Measurements from ENCODE around the gene PITX3.
"Not testable (repeated sequence)": the region's sequence is repeated elsewhere in the genome, so short reads cannot be mapped to it uniquely, and the experiment has no call there.

Gene PITX3

DNA sequence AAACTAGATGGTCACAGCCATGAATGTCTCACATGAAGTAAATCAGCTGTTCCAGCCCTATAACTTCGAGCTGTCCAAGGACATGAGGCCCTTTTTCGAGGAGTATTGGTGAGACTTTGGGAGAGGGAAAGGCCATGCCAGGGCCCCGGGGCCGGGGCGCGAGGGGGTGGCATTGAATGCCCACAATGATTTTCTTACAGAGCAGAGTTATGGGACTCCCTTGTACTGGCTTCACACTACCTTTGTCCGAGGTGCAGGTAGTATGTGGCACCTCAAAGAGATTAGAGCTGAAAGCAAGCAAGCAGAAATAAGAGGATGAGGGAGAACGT lies 14.8 kb downstream of the PITX3 start:
- no peak for DNase-seq (ENCODE audit: low read depth in 2 of 2)

DNA sequence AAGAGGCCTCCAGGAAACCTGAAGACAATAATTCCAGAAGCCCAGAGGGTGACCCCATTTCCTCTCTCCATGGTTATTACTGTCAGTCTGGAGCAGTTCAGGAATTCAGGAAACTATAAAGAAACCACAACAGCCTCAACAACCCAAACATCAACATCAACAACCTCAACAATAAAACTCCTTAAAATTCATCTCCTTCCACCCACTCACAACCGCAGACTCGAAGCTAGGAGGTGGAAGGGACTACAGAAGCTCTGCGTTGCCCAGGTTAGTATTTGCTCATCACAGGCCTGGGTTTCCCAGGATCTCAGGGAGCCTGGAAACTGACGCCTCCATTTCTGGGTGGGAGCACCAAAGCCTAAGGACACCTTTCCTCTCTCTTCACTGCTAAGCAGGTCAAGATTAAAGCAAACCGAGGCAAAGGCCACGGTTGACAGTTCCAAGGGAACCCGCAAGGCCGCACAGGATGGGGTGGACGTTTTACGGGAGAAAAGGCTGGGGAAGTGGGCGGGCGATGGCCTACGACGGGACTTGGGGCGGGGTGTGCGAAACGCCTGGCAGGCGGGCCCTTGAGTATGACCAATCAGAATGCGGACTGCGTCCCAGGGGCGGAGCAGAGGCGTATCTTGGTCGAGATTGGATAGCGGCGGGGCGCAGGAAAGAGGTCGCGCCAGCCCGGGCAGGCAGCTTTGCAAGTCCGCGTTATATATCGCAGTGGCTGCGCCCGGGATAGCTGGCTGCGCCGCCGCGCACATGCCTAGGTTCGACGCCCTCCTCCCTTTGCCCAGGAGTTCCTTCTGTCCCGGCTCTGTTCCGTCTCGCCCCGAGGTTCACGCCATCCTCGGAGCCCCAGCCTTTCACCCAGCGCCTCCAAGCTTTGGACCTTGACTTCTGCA lies 15.4 kb downstream of the PITX3 start, which contains the start of gene ELOVL3:
Gene ELOVL3, plus strand, starts transcription at position 654 of the 896 bp plus-strand sequence. CDS start 250 bp downstream, outside the sequence.
- DNase-seq (ENCODE audit: low read depth in 2 of 2), result peak; percentile 59 to 69

DNA sequence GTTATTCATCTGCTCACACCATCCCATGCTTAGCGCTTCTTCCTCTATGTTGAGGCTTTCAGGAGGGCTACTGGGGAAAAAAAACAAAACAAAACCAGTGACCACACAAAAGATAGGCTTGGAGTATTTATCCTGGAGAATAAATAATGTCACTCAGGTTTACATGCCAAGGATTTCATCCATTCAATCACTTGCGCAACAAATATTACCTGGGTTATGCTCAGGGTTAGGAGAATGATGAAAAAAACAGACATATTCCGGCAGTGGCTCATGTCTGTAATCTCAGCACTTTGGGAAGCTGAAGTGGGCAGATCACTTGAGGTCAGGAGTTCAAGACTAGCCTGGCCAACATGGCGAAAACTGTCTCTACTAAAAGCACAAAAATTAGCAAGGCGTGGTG lies 18.5 kb downstream of the PITX3 start:
- DNase-seq (ENCODE audit: low read depth in 2 of 2), result no peak

DNA sequence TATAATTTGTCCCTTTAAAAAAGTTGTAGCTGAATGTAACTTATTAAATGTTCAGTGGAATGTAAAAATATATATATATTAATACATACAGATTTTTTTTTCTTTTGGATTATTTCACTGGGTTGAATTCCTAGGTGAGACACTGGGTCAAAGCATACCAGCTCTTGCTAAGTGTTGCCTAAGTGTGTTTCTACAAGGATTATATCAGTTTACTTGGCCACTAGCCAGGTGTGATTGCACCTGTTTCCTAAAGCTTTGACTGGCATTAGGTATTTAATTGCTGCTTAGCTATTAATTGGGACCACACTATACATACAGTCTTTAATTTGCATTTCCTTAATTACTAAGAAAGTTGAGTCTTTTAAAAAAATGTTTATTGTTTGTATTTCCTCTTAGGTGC lies 20.7 kb downstream of the PITX3 start:
- no peak for DNase-seq (ENCODE audit: low read depth in 2 of 2)

DNA sequence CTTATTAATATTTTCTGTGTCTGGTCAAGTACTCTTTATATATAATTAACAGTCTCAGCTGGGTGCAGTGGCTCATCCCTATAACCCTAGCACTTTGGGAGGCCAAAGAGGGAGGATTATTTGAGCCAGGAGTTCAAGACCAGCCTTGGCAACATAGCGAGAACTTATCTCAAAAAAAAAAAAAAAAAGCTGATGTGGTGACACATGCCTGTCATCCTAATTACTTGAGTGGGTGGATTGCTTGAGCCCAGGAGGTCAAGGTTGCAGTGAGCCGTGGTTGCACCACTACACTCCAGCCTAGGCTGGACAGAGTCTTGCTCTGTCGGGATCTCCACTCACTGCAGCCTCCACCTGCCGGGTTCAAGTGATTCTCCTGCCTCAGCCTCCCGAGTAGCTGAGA lies 21.9 kb downstream of the PITX3 start:
- no peak for DNase-seq (ENCODE audit: low read depth in 2 of 2)

DNA sequence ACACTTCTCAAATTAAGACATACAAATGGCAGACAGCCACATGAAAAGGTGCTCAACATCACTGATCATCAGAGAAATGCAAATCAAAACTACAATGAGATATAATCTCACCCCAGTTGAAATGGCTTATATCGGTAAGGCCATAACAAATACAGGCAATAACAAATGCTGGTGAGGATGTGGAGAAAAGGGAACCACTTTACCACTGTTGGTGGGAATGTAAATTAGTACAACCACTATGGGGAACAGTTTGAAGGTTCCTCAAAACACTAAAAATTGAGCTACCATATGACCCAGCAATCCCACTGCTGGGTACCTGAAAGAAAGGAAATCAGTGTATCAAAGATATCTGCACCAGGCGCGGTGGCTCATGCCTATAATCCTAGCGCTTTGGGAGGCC lies 27.7 kb downstream of the PITX3 start:
- DNase-seq (ENCODE audit: low read depth in 2 of 2), result not testable (repeated sequence)

DNA sequence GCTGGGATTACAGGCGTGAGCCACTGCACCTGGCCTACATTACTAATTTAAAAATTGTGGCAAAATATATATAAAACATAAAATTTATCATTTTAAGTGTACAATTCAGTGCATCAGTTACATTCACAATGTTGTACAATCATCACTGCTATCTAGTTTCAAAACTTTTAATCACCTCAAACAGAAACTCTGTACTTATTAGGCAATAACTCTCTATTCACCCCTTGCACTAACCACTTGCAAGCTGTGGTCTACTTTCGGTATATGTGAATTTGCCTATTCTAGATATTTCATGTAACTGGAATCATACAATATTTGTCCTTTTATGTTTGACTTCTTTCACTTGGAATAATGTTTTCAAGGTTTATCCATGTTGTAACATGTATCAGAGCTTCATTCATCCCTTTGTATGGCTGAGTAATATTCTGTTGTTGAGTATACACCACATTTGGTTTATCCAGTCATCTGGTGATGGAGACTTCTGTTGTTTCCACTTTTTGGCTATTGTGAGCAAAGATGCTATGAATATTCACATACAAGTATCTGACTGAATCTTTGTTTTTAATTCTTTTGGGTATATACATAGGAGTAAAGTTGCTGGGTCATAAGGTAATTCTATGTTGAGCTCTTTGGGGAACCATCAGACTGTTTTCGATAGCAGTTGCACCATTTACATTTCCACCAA lies 29.6 kb downstream of the PITX3 start:
- no peak for DNase-seq (ENCODE audit: low read depth in 2 of 2)

DNA sequence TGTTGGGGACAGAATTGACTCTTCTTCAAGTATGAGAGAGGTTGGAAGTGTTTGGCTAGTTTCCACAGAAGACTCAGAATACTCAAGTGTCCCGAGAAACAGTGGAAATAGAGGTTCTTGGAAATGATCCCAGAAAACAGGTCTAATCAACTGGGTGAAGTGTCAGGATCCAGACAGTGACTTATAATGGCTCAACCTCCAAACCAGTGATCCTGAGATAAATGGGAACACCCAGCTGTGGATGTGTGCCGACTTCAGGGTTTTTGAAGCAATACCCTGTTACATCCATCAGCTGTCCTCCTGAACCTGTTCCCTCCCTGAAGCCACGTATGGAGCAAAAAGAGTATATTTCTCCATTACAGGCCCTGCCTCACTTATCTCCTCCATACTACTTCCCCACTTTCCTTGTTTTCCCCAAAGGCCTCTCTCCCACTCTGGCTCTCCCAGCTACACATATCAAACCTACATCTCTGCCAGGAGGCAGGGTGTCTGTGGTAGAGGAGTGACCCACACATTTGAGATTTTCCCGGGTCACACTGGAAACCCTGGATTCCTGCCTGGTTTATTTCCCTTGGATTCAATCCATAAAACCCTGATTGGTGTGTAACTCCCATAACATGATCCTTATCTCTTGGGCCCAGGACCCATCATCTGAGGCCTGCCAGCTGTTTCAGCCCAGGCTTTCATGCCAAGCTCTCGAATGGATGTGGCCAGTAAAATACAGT lies 32.8 kb downstream of the PITX3 start:
- DNase-seq (ENCODE audit: low read depth in 2 of 2), result no peak

DNA sequence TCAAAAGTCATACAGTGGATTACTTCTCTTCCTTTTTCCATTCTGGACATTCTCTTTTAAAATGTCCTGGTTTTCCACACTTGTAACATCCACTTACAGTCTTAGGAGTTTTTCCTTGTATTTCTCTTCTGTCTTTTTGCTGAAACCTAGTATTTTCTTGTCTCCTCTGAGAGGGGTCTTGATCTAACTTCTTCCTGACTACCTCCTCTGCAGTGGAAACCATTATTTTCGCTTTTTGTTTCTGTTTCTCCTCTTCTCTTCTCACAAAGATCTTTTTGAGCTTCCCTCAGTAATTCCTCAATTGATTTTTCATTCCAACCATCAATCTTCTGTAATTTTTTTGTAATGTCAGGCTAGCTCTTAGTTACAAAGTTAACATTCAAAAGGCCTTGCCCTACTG lies 38.9 kb downstream of the PITX3 start:
- no peak for DNase-seq (ENCODE audit: low read depth in 2 of 2)

DNA sequence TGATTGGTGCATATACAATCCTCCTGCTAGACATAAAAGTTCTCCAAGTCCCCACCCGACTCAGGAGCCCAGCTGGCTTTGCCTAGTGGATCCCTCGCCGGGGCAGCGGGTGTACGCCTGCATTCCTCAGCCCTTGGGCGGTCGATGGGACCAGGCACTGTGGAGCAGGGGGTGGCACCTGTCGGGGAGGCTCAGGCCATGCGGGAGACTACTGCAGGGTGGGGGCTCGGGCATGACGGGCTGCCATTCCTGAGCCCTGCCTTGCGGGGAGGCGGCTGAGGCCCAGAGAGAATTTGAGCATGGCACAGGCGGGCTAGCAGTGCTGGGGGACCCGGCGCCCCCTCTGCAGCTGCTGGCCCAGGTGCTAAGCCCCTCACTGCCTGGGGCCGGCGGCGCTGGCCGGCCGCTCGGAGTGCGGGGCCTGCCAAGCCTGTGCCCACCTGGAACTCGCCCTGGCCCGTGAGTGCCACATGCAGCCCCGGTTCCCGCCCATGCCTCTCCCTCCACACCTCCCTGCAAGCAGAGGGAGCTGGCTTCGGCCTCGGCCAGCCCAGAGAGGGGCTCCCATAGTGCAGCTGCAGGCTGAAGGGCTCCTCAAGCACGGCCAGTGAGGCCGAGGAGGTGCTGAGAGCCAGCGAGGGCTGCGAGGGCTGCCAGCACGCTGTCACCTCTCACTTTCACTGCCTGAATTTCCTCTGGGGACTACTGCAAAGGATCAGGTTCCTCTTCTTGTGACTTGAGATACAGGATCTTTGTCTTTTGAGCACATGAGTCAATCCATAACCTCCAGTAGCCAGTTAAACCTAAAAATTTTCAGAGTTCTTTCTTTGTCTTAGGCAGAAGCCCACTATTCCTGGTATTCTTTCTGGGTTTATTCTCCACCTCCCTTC lies 40.3 kb downstream of the PITX3 start:
- no peak for DNase-seq (ENCODE audit: low read depth in 2 of 2)

DNA sequence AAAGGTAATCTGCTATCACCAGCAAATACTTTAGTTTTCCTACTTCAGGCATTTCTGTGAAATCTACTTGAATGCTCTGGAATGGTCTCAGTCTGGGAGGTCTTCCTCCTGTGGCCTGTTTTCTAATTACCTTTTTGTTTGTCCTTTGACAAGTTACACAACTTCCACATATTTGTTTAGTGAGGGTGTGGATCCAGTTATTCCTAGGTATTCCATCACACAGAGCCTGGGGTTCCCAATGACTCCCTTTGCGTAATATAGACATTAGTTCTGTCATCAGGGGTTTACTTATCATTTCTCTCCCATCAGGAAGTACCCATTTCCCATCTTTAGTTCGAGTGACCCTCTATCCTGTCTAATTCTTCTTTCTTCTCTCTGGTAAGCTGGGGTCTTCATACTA lies 43.3 kb downstream of the PITX3 start:
- no peak for DNase-seq (ENCODE audit: low read depth in 2 of 2)

DNA sequence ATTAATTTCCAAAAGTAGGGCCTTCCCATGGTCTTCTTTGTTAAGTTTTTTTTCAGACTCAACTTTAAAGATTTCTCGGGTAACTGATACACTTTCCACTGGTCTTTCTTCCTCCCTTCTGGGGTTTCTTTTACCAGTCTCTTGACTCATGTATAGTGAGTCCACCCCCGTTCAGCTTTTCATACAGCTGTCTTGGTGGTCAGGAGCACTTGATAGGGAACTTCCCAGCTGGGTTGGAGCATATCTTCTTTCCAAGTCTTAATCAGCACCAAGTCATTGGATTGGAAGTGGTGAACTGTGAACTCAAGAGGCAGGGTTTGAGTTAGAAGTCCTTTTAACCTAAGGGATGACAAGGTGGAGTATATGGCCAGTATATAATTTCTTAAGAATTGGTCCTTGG lies 44.4 kb downstream of the PITX3 start:
- DNase-seq (ENCODE audit: low read depth in 2 of 2), result no peak

DNA sequence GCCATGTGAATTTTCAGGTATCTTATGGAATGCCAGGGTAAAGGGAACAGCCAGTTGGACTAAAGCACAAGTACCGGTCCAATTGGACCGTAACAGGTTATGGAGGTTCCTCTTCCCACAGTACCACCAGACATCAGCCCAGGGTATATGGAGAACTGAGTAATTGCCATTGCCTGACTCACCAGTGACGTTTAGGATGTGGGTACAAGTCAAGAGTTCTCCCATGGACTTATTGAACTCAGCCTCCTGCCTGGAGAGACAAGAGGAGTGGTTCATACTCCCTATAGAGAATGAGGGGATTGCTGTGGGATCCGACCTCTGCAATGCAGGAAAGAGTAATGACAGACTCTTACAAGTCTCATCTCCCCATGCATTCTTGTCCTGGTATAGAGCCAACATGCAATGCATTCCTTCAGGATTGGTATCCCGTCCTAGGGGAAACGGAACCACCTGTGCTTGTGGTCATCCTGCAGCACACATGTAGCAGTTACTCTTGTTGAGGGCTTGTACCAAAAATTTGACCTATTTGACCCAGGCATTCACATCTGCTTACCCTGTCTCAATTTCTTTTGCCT lies 45.9 kb downstream of the PITX3 start:
- DNase-seq (ENCODE audit: low read depth in 2 of 2), result no peak

DNA sequence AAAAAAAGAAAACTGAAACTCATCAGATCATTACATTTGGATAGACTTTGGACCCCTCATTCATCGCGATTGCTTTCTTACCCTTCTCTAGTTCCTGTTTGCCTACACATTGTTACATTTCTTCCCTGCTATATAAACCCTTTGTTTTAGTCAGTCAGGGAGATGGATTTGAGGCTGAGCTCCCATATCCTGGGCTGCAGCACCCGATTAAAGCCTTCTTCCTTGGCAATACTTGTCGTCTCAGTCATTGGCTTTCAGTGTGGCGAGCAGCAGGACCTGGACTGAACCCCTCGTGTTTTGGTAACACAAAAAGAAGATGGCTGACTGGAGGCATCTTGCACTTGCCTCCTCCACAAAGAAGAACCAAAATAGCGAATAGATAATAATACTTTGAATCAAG lies 49.4 kb downstream of the PITX3 start:
- DNase-seq (ENCODE audit: low read depth in 2 of 2), result no peak

DNA sequence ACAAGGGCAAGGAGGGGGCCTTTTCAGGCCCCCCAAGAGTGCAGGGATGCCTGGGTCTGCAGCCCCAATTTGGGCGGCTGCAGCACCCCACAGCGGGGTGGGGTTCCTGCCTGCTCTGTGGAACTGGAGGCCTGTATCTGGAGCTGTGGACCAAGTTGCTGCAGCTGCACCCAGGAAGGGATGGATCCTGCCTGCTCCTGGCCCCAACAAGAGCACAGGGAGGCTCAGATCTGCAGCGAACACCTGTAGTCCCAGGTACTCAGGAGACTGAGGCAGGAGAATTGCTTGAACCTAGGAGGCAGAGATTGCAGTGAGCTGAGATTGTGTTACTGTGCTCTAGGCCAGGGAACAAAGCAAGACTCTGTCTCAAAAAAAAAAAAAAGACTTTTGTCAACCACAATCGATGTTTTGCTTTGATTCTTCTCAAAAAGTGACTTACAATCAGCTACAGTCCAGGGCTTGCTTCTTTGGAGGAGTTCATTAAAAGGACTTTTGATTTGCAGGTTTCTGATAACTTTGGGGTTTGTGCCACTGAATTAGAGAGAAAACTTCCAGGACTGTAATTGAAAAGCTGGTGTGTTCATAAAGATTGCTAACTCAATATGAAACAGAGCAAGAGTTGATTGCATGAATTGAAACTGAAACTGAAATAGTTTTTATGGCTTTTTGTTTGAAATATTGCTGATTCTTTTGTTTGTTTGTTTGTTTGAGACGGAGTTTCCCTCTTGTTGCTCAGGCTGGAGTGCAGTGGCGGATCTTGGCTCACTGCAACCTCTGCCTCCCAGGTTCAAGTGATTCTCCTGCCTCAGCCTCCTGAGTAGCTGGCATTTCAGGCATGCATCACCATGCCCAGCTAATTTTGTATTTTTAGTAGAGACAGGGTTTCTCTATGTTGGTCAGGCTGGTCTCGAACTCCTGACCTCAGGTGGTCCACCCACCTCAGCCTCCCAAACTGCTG lies 52.1 kb downstream of the PITX3 start:
- DNase-seq (ENCODE audit: low read depth in 2 of 2), result not testable (repeated sequence)

DNA sequence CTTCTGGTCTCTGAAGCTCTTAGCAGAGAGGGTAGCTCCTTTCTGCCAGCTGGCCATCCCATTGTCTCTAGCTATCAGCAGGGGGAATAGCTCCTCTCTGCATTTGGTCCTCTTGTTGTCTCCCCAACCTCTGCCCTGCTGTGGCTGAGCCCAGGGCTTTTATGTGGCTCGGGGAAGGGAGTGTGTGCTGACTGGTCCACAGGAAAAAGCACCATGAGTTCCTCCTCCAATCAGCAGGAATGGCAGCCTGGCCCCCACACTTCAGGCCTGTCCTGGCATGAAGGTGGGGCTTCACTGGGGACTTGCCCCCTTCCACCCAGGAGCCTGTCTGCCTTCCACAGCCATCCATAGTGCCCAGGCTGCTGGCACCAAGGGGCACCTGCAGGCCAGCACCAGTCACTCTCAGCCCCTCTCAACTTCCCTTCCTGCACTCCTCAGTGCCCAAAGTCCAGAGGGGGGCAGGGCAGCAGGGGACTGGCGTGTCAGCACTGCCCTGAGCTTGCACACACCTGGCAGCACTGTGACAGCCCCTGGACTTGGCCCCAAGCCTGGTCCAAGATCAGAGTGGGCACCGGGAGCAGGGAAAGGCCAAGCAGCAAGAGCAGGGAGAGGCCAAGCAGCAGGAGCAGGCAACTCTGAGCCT lies 52.9 kb downstream of the PITX3 start:
- DNase-seq (ENCODE audit: low read depth in 2 of 2), result no peak

DNA sequence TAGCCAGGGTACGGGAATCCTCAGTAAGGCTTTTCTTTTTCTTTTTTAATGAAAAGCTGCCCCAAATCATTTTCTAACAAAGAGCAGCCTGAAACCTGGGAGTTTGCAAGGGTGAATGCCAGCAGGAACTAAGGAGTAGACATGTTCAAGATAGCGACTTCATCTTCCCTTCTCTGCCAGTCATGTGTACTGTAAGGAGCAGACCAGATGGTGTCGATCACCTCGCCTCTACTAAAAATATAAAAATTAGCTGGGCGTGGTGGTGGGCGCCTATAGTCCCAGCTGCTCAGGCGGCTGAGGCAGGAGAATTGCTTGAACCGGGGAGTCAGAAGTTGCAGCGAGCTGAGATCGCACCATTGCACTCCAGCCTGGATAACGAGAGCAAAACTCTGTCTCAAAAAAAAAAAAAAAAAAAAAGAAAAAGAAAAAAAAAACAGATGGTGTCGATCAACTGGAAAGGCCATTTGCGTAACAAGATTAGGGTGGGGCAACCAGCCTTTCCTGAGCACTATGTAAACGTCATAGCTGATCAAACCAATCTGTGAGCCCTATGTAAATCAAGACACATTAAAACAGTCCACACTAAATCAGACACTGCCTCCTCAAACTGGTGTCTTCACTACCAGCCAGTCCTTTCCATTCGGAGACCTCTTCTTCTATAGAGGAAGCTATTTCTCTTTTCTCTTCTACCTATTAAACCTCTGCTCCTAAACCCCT lies 55.3 kb downstream of the PITX3 start:
- no peak for DNase-seq (ENCODE audit: low read depth in 2 of 2)

DNA sequence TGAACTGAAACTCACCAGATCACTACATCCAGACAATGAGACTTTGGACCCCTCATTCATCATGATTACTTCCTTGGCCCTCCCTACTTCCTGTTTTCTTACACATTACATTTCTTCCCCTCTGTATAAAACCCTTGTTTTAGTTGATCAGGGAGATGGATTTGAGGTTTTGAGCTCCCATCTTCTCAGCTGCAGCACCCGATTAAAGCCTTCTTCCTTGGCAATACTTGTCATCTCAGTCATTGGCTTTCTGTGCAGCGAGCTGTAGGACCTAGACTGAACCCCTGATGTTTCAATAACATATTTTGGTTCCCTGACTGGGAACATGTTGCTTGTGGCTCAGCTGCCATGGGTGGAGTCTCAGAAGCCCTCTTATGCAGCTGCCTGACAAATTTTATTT lies 56.0 kb downstream of the PITX3 start:
- DNase-seq (ENCODE audit: low read depth in 2 of 2), result no peak

DNA sequence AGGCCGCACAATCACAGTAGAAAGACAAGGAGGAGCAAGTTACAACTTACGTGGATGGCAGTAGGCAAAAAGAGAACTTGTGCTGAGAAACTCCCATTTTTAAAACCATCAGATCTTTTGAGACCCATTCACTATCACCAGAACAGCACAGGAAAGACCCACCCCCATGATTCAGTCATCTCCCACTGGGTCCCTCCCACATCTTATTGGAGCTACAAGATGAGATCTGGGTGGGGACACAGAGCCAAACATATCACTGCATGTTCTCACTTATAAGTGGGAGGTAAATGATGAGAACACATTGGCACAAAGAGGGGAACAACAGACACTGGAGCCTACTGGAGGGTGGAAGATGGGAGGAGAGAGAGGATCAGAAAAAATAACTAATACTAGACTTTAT lies 56.7 kb downstream of the PITX3 start:
- DNase-seq (ENCODE audit: low read depth in 2 of 2), result no peak
